RWPE2 (cell line): ENCODE data around the gene FAM3A.
A peak's percentile ranks its signal among the peaks of the same experiment; 100 is the strongest.

Experiments
- ATAC-seq: fragments of 200-7000 bp; cut with Tn5 transposase; 3 replicates; pipeline ENCODE4 v1.9.1; 2021; ENCODE audit warnings: low read depth
- DNase-seq: peaks from one replicate; pipeline ENCODE4 v3.0.0-alpha.2; 2020; ENCODE audit warnings: low spot score
- H3K27ac ChIP-seq: fragments of 450-650 bp; 2 replicates; pipeline ENCODE4 v1.5.1; 2017; ENCODE audit warnings: mild to moderate bottlenecking; ENCODE audit not compliant: poor library complexity, severe bottlenecking
- H3K27me3 ChIP-seq: fragments of 250-450 bp; sonication (Bioruptor Pico); 2 replicates; pipeline ENCODE4 v1.5.1; 2021; ENCODE audit warnings: mild to moderate bottlenecking, moderate library complexity; ENCODE audit not compliant: insufficient read depth, poor library complexity, severe bottlenecking
- H3K36me3 ChIP-seq: fragments of 250-450 bp; sonication (Bioruptor Pico); 2 replicates; pipeline ENCODE4 v1.5.1; 2020; ENCODE audit warnings: low read depth, mild to moderate bottlenecking, moderate library complexity
- H3K4me1 ChIP-seq: fragments of 250-450 bp; sonication (Bioruptor Pico); 2 replicates; pipeline ENCODE4 v1.5.1; 2021; ENCODE audit warnings: mild to moderate bottlenecking, moderate library complexity; ENCODE audit not compliant: insufficient read depth, poor library complexity, severe bottlenecking
- H3K4me3 ChIP-seq: fragments of 250-450 bp; sonication (Bioruptor Pico); 2 replicates; pipeline ENCODE4 v1.5.1; 2021; ENCODE audit warnings: mild to moderate bottlenecking, moderate library complexity; ENCODE audit not compliant: severe bottlenecking
- H3K9me3 ChIP-seq: fragments of 250-450 bp; sonication (Bioruptor Pico); 2 replicates; pipeline ENCODE4 v1.5.1; 2021; ENCODE audit warnings: mild to moderate bottlenecking, moderate library complexity; ENCODE audit not compliant: severe bottlenecking
- TF ChIP-seq, protein P1 (sequence below): fragments of 450-650 bp; IDR thresholded peaks from one replicate; pipeline ENCODE4 v1.5.1; 2017; ENCODE audit warnings: mild to moderate bottlenecking, moderate library complexity; ENCODE audit not compliant: poor library complexity, severe bottlenecking

Gene FAM3A

GRCh38 chrX:154530286-154530685, 14.3 kb upstream of the FAM3A start:
- H3K4me3 ChIP-seq: no peak overlapping the region

DNA sequence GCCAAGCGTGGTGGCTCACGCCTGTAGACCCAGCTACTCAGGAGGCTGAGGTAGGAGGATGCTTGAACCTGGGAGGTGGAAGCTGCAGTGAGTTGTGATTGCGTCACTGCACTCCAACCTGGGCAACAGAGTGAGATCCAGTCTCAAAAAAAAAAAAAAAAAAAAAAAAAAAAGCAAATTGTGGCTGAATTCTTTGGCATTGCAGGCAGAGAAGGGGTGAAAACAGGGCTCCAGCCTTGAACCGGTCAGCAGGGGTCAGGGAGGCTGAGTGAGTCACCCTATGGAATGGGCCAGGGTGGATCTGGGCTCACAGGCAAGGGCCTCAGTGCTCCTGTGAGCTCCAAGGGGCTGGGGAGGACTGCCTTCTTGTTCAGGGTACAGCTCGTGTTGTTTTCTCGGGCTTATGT, 13.2 kb upstream of the FAM3A start:
- ATAC-seq: no peak
- no peak for DNase-seq
- Histone ChIP-seq H3K4me3 (no peak overlapping the region), H3K27ac (no peak overlapping the region), H3K36me3 (peaks cover 7% of the 10 kb centered on the region), H3K9me3 (no peaks in the 10 kb centered on the region), H3K4me1 (peaks cover 19% of the 10 kb centered on the region), H3K27me3 (no peaks in the 10 kb centered on the region)
- TF ChIP-seq, protein P1, sequence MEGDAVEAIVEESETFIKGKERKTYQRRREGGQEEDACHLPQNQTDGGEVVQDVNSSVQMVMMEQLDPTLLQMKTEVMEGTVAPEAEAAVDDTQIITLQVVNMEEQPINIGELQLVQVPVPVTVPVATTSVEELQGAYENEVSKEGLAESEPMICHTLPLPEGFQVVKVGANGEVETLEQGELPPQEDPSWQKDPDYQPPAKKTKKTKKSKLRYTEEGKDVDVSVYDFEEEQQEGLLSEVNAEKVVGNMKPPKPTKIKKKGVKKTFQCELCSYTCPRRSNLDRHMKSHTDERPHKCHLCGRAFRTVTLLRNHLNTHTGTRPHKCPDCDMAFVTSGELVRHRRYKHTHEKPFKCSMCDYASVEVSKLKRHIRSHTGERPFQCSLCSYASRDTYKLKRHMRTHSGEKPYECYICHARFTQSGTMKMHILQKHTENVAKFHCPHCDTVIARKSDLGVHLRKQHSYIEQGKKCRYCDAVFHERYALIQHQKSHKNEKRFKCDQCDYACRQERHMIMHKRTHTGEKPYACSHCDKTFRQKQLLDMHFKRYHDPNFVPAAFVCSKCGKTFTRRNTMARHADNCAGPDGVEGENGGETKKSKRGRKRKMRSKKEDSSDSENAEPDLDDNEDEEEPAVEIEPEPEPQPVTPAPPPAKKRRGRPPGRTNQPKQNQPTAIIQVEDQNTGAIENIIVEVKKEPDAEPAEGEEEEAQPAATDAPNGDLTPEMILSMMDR: no peak

More at GRCh38 chrX:154530286-154530685, 14.3 kb upstream of the FAM3A start:
- TF ChIP-seq, protein P1: no peak
- H3K36me3 ChIP-seq: peaks cover 16% of the 10 kb centered on the region
- peaks cover 19% of the 10 kb centered on the region for H3K4me1 ChIP-seq
- no peaks in the 10 kb centered on the region for H3K27me3 ChIP-seq
- DNase-seq: no peak
- H3K9me3 ChIP-seq: no peaks in the 10 kb centered on the region
- H3K27ac ChIP-seq: no peak overlapping the region
- ATAC-seq: no peak

- peaks cover 19% of the 10 kb centered on the region for H3K4me1 ChIP-seq
- no peaks in the 10 kb centered on the region for H3K9me3 ChIP-seq
- peak overlapping the region; percentile 60 for H3K27ac ChIP-seq
- DNase-seq: no peak
- peak; percentile 88 for ATAC-seq
- TF ChIP-seq, protein P1: peak; percentile 53
- no peaks in the 10 kb centered on the region for H3K27me3 ChIP-seq
- no peaks in the 10 kb centered on the region for H3K36me3 ChIP-seq
- no peak overlapping the region for H3K4me3 ChIP-seq
Measured at GRCh38 chrX:154526901-154527675, 11.1 kb upstream of the FAM3A start.

DNA sequence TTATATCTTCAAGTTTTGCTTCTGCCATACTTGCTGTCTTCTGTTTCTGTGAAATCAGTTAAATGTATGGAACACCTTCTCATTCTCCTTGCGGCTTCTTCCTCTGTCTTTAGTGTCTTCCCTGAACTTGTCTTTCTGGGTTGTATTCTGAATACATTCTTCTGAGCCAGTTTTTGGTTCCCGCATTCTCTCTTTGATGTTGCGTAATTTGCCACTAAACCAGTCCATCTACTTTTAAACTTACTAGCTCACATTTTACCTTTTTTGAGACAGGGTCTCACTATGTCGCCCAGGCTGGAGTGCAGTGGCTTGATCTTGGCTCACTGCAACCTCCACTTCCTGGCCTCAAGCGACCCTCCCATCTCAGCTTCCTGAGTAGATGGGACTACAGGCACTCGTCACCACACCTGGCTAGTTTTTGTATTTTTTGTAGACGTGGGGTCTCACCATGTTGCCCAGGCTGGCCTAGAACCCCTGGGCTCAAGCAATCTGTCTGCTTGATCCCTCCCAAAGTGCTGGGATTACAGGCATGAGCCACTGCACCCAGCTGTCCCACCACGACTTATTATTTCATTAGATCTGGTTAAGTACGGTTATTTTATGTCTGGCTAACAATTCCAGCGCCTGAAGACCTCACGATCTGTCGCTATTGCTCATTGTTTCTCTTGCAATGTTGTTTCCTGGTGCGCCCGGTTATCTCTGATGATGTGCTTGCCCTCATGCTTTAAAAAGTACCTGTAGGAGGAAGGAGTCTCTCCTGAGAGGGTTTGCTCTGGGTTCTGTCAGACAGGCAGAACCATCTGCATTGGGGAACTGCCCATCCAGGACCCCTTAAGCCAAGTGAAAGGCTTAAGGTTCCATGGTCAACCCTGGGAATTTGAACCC, 9.8 kb upstream of the FAM3A start:
- peak overlapping the region; percentile 60 for H3K27ac ChIP-seq
- peaks cover 19% of the 10 kb centered on the region for H3K4me1 ChIP-seq
- no peak for DNase-seq
- H3K9me3 ChIP-seq: no peaks in the 10 kb centered on the region
- no peak for ATAC-seq
- no peak overlapping the region for H3K4me3 ChIP-seq
- H3K36me3 ChIP-seq: no peaks in the 10 kb centered on the region
- TF ChIP-seq, protein P1: no peak
- H3K27me3 ChIP-seq: no peaks in the 10 kb centered on the region
